Stimulated activated CD4-positive, alpha-beta T cell treated with anti-CD3 and anti-CD28 coated beads, Interleukin-1b, Interleukin-23, amount 100 ng/mL, for 1 hour (primary cell): ENCODE results near the gene PARP16.
"Not testable (repeated sequence)": the region's sequence is repeated elsewhere in the genome, so short reads cannot be mapped to it uniquely, and the experiment has no call there.

Experiments
- DNase-seq, 2 donors: peaks; one replicate each; pipeline ENCODE4 v3.0.0-alpha.2; 2020; ENCODE audit warnings: low read depth in 2 of 2

Gene PARP16

GRCh38 chr15:65244638-65245037, 42.0 kb downstream of the PARP16 start:
- no peak for DNase-seq

- not testable (repeated sequence) for DNase-seq
Measured at GRCh38 chr15:65236443-65236842, 50.2 kb downstream of the PARP16 start.

DNA sequence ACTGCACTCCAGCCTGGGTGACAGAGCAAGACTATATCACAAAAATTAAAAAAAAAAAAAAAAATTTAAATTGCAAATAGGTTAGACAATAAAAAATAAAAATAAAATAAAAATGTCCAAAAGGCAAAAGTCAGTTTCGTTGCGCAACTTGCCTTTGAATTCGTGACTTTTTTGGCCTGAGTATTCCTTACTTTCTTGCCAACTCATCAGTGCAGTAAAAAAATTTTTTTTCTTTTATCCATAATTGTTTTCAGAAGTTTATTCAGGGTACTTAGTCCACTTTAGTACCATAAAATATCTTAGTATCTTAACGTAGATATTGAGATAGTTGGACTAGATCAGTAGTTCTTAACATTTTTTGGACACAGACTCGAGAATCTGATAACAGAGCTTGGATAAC, 53.0 kb downstream of the PARP16 start:
- no peak for DNase-seq

DNA sequence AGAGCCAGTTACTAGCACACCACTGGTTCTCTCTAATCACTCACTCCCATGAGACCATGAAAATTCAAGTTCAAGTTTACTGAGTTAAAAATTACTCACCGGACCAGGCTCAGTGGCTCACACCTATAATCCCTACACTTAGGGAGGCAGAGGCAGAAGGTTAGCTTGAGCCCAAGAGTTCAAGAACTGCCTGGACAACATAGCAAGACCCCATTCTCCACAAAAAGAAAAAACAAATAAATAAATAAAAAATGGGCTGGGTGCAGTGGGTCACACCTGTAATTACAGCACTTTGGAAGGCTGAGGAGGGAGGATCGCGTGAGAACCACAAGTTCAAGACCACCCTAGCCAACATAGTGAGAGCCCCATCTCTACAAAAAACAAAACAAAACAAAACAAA, 54.2 kb downstream of the PARP16 start:
- no peak for DNase-seq

- DNase-seq: no peak
Measured at GRCh38 chr15:65231306-65231705, 55.4 kb downstream of the PARP16 start.

- DNase-seq: not testable (repeated sequence)
Measured at GRCh38 chr15:65226901-65227300, 59.8 kb downstream of the PARP16 start.

DNA sequence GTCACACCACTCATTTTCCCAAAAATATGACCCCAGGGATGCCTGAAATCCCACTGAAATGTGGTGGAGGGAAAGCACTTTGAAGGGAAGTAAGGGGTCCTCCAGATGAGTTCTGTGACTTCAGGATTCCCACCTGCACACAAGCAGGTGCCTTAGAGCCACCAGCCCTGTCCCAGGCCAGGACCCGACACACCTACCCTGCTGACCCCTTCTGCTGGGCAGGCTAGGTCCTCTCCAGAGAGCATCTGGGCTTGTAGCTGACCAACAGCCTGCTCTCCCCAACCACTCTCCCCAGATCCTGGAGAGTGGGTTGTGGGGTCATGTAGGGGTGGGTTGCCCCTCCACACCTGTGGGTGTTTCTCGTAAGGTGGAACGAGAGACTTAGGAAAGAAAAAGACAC, 60.5 kb downstream of the PARP16 start:
- no peak for DNase-seq

DNA sequence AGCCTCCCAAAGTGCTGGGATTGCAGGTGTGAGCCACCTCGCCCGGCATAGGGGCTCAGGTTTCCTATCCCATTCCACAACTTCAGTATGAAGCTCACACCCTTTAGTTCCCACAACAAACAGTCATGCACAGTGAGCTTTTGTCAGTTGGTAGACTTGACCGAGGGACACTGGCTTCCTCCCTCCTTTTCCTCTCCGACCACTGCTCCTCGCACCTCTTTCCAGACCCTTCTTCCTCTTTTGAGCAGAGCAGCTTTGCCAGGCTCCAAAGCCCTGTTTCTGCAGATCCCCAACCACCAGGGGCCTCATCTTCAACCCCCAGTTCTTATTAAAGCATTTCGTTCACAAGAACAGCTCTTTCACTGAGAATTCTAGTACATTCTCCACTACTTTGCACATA, 62.7 kb downstream of the PARP16 start:
- DNase-seq: no peak

DNA sequence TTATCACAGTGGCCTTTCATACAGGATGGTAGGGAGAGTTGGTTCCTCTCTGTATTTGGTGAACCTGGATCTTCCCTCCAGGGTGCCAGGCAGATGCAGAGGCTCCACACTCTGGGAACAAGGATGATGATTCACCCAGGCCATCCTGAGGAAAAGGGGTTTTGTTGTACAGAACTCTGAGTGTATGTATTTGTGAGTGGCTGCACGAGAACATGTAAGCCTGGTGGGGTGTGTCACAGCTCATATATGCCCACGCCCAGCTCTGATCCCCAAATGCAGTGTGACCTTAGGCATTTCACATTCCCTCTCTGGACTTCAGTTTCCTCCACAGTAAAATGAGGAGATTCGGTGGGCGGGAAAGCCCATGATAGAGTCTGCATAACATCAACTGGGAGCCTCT, 63.8 kb downstream of the PARP16 start:
- no peak for DNase-seq

DNA sequence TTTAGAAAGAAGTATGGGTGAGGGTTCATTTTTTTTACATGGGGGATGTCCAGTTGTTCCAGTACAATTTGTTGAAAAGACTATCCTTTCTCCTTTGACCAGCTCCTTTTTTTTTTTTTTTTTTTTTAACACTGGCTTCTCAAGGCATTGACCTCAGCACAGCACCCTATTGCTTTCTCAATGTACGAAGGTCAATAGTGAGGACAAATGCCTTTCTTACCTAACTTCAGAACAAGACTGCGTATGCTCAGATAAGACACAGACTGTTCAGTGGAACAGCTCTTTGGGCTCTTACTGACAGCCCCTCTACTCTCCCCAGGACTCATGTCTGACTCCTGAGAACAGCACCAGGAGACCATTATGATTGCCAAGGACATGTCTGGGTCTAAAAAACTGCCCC, 65.0 kb downstream of the PARP16 start:
- no peak for DNase-seq

- no peak for DNase-seq
Measured at GRCh38 chr15:65219137-65219536, 67.5 kb downstream of the PARP16 start.

DNA sequence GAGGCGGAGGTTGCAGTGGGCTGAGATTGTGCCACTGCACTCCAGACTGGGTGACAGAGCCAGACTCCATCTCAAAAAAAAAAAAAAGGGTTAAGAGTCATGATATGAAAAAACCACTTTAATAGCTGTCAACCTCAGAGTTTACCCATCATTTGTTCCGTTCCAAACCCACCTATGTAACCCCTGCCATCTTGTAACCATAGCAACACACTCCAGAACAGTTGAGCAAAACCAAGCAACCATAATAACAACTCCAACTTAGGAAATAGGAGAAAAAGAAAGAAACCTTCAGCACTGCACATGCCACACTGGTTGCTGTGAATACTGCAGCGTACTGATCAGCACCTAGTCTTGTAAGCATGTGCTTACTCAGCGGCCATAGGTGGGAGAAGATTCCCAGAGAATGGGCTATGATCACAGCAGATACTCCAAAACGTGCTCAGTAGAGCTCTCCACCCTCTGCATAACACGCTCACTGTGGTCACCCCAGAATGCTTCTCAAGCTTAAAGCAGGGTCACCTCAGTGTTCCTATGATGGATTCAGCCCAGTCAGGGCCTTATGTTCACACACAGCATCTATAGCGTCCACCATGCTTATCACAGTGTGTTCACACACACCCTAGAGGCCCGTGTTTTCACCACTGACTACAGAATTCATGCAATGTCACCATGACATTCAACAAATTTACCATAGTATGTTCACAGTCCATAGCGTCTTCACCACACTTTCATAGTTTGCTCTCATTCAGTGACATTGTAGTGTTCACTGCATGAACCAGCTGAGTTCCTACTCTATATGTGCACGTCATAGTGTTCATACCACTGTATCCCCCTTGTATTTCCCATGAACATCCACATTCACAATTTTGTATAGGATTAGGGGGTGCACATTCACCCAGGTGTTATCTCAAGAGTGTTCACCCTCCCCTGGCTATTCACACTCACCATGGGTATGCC, 68.9 kb downstream of the PARP16 start:
- DNase-seq: no peak

- no peak for DNase-seq
Measured at GRCh38 chr15:65215496-65215895, 71.2 kb downstream of the PARP16 start.

DNA sequence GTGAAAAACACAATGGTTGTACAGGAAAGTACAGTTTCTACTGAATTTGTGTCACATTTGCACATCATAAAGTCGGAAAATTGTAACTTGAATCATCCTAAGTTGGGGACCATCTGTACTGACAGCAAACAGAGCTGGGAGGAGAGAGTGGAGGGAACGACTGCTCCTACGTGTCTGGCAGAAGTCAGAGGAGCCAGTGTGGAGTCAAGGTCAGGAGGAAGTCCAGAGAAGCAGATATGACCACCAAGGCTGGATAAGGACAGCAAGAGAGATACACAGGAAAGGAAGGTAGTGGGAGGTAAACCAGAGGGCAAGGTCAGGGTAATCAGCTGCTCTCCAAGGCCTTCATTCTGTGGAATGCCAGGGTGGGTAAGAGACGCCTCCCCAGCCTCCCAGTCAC, 72.7 kb downstream of the PARP16 start:
- DNase-seq: no peak

- no peak for DNase-seq
Measured at GRCh38 chr15:65213241-65213640, 73.4 kb downstream of the PARP16 start.

GRCh38 chr15:65212097-65212496, 74.6 kb downstream of the PARP16 start:
- DNase-seq: no peak

GRCh38 chr15:65211482-65211982, 75.2 kb downstream of the PARP16 start:
- no peak for DNase-seq

DNA sequence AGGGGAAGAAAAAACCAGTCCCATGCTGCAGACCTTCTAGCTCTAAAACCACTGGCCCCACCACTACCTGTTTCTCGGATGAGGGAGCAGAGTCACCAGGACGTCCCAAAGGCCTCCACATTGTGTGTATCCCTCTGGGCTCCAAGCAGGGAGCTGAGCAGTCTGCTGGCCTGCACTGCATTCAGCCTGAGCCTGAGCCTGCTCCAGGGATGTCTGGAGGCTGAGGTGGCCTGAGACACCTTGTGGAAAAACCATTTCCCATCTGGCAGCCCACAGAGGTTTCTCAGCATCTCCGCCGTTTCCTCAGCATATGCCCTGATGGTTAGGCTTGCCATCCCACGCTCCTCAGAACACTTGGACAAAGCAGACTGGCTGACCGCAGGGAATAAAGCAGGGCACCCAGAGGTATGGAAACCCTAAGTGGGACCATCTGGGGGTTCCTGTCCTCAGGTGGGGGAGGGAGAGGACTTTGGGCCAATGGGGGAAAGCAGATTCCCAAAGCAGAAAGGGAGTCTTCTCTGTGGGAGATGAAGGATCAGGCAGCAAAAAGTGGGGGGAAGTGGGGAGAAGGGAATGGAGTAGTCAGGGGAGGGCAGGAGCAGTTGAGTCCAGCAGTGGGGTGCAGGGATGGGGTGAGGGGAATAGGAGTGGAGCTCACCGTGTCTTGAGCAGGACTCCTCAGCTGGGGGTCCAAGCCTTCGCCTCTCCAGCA, 75.8 kb downstream of the PARP16 start, which contains the start of gene CILP:
Gene CILP, minus strand, starts transcription at position 704 of the 712 bp plus-strand sequence. CDS start 1,718 bp downstream, outside the sequence.
- no peak for DNase-seq

DNA sequence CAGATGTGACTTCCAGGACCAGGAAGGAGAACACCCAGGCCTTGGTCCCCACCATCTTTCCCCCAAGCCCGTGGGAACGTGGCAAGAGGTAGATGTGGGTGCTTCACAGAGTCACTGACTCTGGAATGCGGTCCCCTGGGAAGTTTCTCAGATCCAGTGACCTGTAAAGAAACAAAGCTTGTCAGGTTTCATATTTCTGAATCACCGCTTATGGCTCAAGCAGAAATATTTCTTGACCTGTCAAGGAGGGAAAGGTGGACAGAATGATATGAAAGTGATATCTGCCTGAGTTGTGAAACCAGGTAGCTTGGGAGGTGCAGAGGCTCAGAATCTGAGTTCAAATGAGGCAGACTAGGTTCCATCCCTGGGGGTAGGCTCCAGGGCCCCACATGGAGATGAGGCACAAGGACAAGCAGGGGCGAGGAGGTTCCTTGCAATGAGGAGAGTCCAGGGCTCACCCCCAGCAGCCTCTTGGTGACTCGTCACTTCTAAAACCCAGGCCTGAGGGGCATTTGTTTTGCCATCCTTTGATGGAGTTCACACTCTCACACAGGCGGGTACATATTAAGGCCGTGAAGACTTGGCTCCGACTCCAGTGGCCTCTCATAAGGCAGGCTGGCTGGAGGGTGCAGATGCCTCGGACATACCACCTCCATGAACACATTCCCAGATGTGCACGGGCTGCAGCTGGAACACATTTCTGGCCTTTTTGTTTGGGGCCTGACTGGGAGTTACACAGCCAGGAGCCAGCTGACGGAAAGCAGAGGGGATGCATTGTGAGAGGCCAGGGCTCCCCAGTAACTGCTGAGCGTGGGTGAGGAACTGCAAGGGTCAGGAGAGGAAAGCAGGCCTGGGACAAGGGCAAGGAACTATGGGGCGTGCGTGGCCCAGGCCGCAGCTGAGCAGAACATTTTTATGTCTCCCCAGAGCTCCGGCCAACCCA, 76.7 kb downstream of the PARP16 start:
- no peak for DNase-seq

GRCh38 chr15:65208647-65209046, 78.0 kb downstream of the PARP16 start:
- no peak for DNase-seq
